HG03571 (cell line): ENCODE data around the gene EFEMP2.
A peak's percentile ranks its signal among the peaks of the same experiment; 100 is the strongest.
"Not testable (repeated sequence)": the region's sequence is repeated elsewhere in the genome, so short reads cannot be mapped to it uniquely, and the experiment has no call there.

ENCODE experiments used
- ATAC-seq: cut with Tn5 transposase; IDR thresholded peaks from one replicate; pipeline ENCODE4 v1.9.1; 2021; ENCODE audit not compliant: unreplicated experiment

EFEMP2 gene

DNA sequence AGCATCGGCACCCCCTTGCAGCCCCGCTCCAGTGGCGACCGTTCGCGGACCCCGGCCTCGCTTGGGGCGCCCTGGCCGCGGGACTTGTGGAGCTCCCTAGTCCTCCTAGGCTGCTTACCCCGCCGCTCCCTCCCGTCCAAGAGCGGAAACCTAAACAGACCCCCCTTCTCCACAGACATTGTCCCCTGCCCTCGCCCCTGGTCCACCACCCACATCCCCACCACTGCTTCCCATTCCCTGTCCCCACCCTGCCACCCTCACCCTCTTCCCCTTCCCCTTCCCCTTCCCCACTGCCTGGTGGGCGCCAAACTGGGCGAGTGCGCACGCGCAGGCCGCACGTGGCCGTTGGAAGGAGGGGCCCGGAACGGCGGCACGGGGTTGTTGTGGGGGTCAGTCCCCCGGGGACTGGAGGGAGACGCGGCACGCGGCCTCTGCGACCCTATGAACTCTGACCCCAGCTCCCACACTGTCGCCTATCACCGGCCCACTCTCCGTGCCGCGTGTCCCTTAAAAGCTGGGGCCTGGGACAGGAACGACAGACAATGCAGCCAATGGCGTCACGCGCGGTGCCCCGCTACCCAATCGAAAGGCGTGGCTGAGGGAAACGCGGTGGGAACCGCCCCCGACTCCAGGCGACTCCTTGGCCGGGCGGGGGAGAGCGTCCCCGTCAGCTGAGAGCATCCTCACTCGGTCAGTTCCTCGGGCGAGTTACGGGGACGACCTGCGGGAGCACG lies 39.1 kb downstream of the EFEMP2 start, which contains the start of gene SNX32:
SNX32 (plus strand) TSS at position 667 of the 734 bp plus-strand sequence. CDS start 103 bp downstream, outside the sequence.
- peak; percentile 60 for ATAC-seq

DNA sequence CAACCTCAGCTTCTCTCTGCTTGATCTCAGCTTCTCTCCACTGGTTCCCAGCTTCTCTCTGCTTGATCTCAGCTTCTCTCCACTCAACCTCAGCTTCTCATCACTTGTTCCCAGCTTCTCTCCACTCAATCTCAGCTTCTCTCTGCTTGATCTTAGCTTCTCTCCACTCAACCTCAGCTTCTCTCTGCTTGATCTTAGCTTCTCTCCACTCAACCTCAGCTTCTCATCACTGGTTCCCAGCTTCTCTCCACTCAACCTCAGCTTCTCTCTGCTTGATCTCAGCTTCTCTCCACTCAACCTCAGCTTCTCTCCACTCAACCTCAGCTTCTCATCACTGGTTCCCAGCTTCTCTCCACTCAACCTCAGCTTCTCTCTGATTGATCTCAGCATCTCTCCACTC lies 40.4 kb downstream of the EFEMP2 start:
- not testable (repeated sequence) for ATAC-seq

DNA sequence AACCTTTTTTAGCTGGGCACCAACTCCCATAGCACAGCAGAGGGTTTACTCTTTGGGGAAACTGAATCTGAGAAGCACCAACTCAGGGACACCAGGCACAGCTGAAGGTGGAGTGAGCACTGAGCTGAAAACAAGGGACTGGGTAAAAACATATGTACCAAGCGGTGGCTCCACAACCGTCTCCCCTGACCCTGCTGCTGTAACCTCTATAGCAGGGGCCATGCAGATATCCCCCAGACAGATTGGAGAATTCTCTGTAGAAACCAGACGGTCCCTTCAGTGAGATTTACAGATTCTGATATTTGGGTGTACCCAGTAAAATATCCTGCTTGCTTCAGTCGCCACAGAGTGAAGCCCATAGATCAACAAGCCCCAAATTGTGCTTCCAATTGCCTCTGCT lies 43.1 kb downstream of the EFEMP2 start:
- ATAC-seq, result no peak

DNA sequence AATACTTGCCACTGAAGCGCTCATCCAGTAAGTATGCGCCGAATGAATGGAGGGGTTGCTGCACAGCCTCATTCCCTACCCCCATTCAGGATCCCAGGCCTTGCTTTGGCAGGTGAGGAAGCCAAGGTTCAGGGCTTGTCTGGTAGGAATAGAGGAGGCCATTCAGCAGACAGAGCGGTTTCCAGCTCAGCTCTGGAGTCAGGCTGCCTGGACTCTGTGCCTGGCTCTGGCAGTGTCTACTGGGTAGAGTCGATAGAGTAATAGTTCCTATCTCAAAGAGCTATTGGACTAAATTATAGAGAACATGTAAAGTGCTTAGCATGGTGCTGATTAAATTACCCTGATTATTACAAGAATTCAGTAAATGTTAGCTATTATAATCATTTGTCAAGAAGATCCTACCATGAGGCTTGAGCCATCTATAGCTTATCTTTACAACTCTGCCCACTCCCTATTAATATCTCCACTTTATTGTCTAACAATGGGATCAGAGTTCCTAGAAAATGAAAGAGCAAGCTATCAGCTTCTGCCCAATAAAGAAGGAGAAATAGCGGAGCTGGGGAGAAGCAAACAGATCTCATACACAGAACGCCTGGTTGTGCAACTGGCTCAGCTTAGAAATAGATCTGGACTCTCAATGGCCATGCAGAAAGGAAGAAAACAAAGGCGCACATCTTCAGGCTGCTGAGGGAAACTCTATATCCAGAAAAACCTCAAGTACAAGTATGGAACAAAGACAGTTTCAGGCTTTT lies 45.4 kb downstream of the EFEMP2 start:
- ATAC-seq, result no peak

DNA sequence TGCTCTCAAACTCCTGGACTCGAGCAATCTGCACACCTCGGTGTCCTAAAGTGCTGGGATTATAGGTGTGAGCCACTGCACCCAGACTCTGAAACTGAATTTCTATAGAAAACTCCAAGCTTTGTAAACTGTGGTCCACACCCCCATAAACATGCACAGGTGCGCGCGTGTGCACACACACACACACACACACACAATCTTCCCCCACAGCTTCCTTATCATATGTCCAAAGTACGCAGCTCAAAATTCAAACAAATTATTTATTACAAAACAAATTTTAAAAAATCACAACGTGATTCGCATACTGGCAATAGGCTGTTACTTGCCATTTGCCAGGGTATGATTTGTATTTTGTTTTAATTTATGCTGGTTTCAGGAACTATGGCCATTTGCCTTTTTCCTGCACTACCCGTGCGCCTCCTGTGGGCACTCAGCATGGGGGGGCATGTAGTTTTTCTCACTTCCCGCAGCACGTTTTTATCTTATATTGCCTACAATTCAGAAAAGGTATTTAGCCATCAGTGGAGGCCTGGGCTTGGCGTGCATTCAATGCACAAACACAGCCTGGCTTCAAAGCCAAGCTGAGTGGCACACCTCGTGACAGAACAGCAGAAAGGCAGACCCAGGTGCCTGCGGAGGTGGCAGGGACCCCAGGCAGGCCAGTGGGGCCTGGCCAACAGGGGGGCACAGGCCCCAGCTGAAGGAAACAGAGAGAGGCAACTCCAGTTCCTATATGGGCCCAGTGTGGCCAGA lies 49.6 kb downstream of the EFEMP2 start:
- ATAC-seq, result no peak

DNA sequence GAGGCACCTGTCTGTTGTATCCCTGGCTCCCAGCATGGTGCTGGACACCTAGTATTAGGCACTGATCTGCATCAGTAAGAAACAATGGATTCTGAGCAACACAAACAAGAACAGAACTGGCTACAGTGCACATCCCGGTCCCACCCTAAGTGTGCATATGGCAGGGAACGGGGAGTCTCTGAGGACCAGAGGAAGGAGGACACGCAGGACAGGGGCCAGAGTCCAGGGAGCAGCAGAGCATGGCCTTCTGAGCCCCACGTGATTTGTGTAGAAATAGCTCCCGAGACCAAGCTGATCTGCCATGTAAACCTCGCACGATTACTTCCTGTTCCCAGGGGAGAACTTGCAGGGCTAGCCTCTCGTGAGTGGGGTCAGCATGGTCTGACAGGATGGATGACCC lies 51.5 kb downstream of the EFEMP2 start:
- ATAC-seq, result no peak

DNA sequence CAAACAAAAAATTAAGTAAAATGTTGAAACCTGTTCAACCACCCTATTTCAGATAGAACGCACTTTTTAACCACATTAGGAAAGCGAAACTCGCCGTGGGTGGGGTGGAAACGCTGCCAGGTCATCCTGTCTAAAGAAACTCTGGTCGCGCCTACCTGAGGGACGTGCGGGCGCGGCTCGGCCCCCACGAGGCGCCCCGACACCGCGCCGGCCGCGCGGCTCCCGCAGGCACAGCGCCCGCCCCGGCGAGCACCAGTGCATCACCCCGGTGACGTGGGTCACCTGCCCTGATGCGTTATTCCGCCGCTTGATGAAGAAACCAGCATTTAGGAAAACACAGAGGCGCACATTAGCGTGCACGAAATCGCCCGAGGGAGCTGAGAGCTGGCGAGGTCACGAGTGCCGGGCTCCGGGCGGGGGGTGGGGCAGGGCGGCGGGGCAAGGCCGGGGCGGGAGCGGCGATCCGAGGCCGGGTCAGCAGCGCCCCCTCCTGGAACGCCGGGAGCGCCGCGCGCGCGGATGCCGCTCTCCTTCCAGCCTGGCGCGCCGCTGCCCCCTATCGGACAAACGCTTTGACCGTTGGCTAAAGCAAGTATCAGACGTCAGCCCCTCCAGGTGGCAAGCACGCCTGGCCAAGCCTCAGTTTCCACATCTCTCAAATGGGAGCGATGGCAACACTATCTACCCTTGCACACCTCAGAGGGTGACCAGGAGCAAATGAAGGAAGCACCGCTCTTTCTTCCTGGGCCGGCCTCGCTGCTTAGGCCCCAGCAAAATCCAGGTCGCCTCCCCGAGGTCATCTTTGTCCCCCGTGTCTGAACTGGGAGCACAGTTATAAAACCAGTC lies 54.5 kb downstream of the EFEMP2 start:
- ATAC-seq, result peak; percentile 56

DNA sequence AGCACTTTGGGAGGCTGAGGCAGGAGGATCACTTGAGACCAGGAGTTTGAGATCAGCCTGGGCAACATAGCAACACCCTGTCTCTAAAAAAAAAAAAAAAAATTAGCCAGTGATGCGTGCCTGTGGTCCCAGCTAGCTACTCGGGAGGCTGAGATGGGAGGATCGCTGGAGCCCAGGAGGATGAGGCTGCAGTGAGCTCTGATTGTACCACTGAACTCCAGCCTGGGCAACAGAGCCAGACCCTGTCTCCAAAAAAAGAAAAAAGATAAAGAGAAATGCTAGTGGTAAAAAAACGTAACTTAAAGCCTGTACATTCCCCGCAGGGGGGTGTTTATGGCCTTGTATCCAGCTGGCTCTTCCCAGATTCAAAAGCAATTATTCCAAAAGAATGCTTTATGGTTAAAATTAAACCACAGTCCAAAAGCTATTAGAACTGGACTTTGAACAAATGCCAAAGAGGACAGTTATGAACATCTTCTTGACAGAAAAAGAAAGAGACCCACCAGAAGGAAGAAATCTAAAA lies 55.2 kb downstream of the EFEMP2 start:
- no peak for ATAC-seq

DNA sequence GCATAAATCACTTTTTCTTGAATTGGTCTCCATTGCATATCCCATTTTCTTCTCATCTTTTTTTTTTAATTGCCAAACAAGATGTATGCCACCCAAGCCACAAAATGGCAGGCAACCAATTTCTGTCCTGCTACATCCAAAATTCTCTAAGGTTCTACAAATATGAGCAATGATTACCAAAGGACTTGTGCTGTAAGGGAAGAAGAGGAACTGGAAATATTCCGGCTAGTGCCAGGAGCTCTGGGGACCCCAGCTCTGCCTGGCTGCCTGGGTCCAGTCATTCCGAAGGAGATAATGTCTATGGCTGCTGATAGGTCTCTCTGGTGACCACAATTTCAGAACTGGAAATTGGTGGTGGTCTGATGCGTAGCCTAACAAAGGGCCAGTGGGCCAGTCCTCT lies 55.9 kb downstream of the EFEMP2 start:
- no peak for ATAC-seq
